HFFc6 (cell line): ENCODE data around the gene TRIM34. TPM values are rescaled to one million over a fixed set of nuclear protein-coding genes. Genes with fewer than 3 reads are reported as not detected.

Experiments used
- DNase-seq: peaks from one replicate; pipeline ENCODE4 v3.0.0-alpha.2; 2018
- H3K27ac Mint-ChIP-seq: 2 replicates; pipeline ENCODE4 v1.8.0; 2020; ENCODE audit warnings: mild to moderate bottlenecking, mixed read lengths
- H3K27me3 Mint-ChIP-seq: 2 replicates; pipeline ENCODE4 v1.8.0; 2021; ENCODE audit warnings: mild to moderate bottlenecking, moderate library complexity, mixed read lengths; ENCODE audit not compliant: insufficient read depth
- H3K36me3 Mint-ChIP-seq: 2 replicates; pipeline ENCODE4 v1.8.0; 2021; ENCODE audit warnings: low read depth, mixed read lengths
- H3K4me1 Mint-ChIP-seq: 2 replicates; pipeline ENCODE4 v1.8.0; 2020; ENCODE audit warnings: low read depth, mixed read lengths
- H3K4me3 Mint-ChIP-seq: 2 replicates; pipeline ENCODE4 v1.8.0; 2020; ENCODE audit warnings: mild to moderate bottlenecking, moderate library complexity, mixed read lengths
- H3K9me3 Mint-ChIP-seq: 2 replicates; pipeline ENCODE4 v1.8.0; 2020; ENCODE audit warnings: mild to moderate bottlenecking, mixed read lengths
- CTCF ChIP-seq: fragments of 200-600 bp; sonication (generic); IDR thresholded peaks from 2 replicates; pipeline ENCODE4 v1.5.0; 2021; ENCODE audit warnings: antibody characterized with exemption, mild to moderate bottlenecking
- total RNA-seq, 6 experiments: library from RNA; stranded (reverse); fragmentation: NEBNext Ultra II Directional; extraction: Animal tissue kit (Norgen Biotek cat#: 25700); gene quantifications; 2 replicates in 1 of 6; 3 replicates in 5 of 6; pipeline ENCODE4 v1.2.3, GENCODE V29; 2021

The TRIM34 gene
- total RNA-seq, 6 experiments from 2014 or later = 3.8 to 6.9 (median 4.9) TPM

DNA sequence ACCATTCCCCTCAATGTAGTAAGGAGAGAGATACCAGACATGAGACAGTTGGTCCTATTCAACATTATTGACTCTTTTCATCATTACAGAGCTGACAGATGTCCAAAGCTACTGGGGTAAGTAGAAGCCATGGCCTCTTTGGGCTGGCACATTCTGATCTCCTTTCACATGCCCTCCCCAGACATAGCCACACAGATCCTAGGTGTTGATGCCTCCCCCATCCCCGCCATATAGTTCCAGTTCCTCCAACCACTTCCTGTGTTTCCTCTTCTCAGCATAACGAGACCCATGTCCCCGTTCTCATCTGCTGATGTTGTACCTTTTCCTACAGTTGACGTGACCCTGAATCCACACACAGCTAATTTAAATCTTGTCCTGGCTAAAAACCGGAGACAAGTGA, 14.4 kb upstream of the TRIM34 start:
- Mint-ChIP-seq H3K27me3 (no peaks in the 10 kb centered on the region; the same call in 1 of the 2 replicates), H3K9me3 (no peaks in the 10 kb centered on the region), H3K4me1 (peaks cover 14% of the 10 kb centered on the region), H3K4me3 (no peak overlapping the region), H3K27ac (no peak overlapping the region), H3K36me3 (no peaks in the 10 kb centered on the region)
- no peak for TF ChIP-seq CTCF
- DNase-seq = no peak

- Mint-ChIP-seq H3K36me3 (no peaks in the 10 kb centered on the region), H3K4me3 (no peak overlapping the region), H3K27me3 (no peaks in the 10 kb centered on the region; the same call in 1 of the 2 replicates), H3K4me1 (peaks cover 2% of the 10 kb centered on the region), H3K9me3 (no peaks in the 10 kb centered on the region), H3K27ac (no peak overlapping the region)
- peak; percentile 47; the same call in 1 of the 2 replicates for TF ChIP-seq CTCF
- no peak for DNase-seq
Measured at GRCh38 chr11:5611627-5612026, 13.2 kb upstream of the TRIM34 start.

DNA sequence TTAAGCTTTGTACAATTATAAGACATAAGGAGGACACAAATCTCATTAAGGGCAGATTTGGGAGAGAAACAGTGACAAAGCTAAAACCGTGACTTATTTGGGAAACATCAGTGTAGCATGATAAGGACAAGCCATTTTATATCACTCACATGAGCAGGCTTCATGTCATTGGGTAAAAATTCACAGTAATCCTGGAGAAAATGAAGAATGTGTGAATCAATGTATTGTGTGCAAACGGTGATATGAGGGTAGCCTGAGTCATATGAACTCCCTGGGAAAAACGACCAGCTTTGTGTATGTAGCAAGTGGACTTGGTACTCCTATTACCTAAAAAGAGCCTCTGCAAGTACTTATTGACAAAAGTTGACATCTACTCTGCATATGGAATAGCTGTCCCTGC, 6.0 kb upstream of the TRIM34 start:
- peak; percentile 86 for DNase-seq
- no peak for TF ChIP-seq CTCF
- Mint-ChIP-seq H3K4me3 (peak overlapping the region; percentile 69), H3K4me1 (peaks cover 48% of the 10 kb centered on the region), H3K27me3 (no peaks in the 10 kb centered on the region), H3K27ac (peak overlapping the region; percentile 98), H3K36me3 (no peaks in the 10 kb centered on the region; the same call in 1 of the 2 replicates), H3K9me3 (no peaks in the 10 kb centered on the region)

DNA sequence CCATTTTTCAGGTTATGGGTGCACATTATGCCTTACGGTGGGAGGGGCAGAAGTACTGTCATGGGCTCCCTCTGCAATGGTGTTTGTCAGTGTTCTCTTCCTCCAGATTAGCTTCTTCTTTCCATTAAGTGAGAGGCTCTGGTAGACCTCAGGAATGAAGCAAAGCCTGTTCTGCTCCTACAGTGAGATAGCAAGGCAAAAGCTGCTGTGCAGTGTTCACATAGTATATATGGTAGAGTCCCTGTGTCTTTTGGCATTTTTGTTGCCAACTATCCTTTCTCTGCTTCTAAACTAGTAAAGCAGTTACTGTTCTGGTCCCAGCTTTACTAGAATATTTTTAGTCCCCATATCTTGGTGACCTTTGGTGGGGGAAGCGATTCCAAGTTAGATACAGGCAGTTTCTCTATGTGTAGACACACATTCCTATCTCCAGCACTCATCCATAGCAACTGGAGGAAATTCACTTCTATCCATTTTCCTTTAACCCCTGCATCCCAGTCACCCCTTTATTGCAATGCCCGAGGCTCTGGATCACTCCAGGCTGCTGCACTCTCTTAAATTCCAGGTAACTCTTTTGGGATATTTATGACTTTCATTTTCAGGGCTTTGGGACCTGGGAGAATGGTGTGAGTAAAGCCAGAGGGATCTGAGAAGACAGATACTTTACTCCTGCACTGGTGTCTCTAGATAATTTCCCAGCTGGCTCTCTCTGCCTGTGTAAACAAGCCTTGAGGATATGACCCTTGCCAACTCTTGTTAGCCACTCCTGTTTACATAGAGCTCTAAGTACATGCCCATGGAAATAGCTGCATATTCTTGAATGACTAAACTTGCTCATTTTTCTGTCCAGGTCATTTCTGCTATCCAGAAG, 3.9 kb upstream of the TRIM34 start:
- Mint-ChIP-seq H3K36me3 (no peaks in the 10 kb centered on the region; the same call in 1 of the 2 replicates), H3K4me3 (peak overlapping the region; percentile 79), H3K9me3 (no peaks in the 10 kb centered on the region), H3K27ac (peak overlapping the region; percentile 98), H3K4me1 (peaks cover 63% of the 10 kb centered on the region), H3K27me3 (no peaks in the 10 kb centered on the region)
- DNase-seq = peak; percentile 96
- TF ChIP-seq CTCF = no peak

DNA sequence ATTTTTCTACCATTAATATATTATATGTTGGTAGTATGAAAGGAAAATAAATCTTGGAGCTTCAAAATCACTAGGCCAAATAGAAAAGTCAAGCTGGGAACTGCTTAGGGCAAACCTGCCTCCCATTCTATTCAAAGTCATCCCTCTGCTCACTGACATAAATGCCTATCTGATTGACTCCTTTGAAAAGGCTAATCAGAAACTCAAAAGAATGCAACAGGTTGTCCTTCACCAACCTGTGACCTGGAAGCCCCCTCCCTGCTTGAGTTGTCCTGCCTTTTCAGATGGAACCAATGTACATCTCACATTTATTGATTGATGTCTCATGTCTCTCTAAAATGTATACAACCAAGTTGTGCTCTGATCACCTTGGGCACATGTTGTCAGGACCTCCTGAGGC, 3.2 kb upstream of the TRIM34 start:
- Mint-ChIP-seq H3K27me3 (no peaks in the 10 kb centered on the region; the same call in 1 of the 2 replicates), H3K4me3 (peak overlapping the region; percentile 79), H3K9me3 (no peaks in the 10 kb centered on the region), H3K36me3 (peaks cover 5% of the 10 kb centered on the region), H3K27ac (peak overlapping the region; percentile 98), H3K4me1 (peaks cover 70% of the 10 kb centered on the region)
- no peak for DNase-seq
- TF ChIP-seq CTCF = no peak
